Measurements from ENCODE around the gene FERMT3. TPM values are rescaled to one million over a fixed set of nuclear protein-coding genes. Genes with fewer than 3 reads are reported as not detected.

Gene FERMT3
- total RNA-seq, 4 donors from 2014 or later = 15.1 to 94.1 (median 23.2) TPM

DNA sequence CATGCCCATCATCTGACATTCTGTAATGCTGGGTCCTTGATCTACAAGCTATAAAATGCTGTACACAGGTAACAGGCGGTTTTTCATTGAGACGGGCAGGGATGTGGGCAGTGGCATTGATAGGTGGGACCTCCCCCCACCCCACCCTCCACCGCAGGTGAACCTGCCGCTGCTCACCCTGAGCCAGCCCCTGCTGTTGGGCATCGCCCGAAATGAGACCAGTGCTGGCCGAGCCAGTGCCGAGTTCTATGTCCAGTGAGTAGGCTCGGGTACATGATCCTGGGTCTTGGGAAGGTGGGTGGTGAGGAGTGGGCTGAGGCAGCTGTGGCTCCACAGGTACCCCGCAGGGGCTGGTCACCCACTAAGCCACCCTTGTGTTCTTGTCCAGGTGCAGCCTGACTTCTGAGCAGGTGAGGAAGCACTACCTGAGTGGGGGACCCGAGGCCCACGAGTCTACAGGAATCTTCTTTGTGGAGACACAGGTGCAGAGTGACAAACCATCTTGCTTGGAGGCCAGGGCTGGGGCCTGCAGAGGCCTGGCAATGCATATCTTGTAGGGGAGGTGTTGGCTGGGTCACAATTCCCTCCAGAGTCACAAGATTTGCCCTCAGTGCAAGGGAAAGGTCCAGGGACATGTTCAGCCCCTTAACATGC, 22.7 kb downstream of the FERMT3 start:
- Histone ChIP-seq H3K9me3 (no peaks in the 10 kb centered on the region), H3K4me3 (peak overlapping the region in 2 of 4 donors; percentile 86 to 89), H3K4me1 (peaks cover 0 to 61% (median 22%) of the 10 kb centered on the region in 4 donors), H3K36me3 (no peaks in the 10 kb centered on the region), H3K27me3 (no peaks in the 10 kb centered on the region), H3K27ac (peak overlapping the region; percentile 90 to 94 (median 92))
- no peak for DNase-seq
- TF ChIP-seq POLR2A (IDR thresholded peaks at IDR 0.05) = no peak
- TF ChIP-seq, protein P1, sequence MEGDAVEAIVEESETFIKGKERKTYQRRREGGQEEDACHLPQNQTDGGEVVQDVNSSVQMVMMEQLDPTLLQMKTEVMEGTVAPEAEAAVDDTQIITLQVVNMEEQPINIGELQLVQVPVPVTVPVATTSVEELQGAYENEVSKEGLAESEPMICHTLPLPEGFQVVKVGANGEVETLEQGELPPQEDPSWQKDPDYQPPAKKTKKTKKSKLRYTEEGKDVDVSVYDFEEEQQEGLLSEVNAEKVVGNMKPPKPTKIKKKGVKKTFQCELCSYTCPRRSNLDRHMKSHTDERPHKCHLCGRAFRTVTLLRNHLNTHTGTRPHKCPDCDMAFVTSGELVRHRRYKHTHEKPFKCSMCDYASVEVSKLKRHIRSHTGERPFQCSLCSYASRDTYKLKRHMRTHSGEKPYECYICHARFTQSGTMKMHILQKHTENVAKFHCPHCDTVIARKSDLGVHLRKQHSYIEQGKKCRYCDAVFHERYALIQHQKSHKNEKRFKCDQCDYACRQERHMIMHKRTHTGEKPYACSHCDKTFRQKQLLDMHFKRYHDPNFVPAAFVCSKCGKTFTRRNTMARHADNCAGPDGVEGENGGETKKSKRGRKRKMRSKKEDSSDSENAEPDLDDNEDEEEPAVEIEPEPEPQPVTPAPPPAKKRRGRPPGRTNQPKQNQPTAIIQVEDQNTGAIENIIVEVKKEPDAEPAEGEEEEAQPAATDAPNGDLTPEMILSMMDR (IDR thresholded peaks at IDR 0.05) = no peak

DNA sequence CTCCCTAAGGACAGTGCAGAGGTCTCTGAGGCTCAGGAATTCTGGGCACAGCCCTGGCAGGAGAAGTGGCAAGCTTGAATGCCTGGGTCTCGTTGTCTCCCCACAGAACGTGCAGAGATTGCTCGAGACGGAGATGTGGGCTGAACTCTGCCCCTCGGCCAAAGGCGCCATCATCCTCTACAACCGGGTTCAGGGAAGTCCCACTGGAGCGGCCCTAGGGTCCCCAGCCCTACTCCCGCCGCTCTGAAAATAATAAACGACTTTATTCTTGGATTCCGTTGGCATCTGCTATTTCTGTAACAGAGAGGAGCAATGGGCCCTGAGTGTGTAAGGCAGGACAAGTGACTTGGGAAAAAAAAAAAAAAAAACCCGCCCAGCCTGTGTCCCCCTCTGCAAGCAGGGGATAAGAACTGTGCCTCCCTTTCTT, 23.2 kb downstream of the FERMT3 start:
- Histone ChIP-seq H3K27ac (peak overlapping the region; percentile 90 to 94 (median 92)), H3K4me3 (peak overlapping the region; percentile 54 to 89 (median 74)), H3K27me3 (no peaks in the 10 kb centered on the region), H3K36me3 (no peaks in the 10 kb centered on the region), H3K4me1 (peaks cover 0 to 60% (median 22%) of the 10 kb centered on the region in 4 donors), H3K9me3 (no peaks in the 10 kb centered on the region)
- no peak for DNase-seq
- TF ChIP-seq, protein P1 (IDR thresholded peaks at IDR 0.05) = no peak
- TF ChIP-seq POLR2A (IDR thresholded peaks at IDR 0.05) = no peak

DNA sequence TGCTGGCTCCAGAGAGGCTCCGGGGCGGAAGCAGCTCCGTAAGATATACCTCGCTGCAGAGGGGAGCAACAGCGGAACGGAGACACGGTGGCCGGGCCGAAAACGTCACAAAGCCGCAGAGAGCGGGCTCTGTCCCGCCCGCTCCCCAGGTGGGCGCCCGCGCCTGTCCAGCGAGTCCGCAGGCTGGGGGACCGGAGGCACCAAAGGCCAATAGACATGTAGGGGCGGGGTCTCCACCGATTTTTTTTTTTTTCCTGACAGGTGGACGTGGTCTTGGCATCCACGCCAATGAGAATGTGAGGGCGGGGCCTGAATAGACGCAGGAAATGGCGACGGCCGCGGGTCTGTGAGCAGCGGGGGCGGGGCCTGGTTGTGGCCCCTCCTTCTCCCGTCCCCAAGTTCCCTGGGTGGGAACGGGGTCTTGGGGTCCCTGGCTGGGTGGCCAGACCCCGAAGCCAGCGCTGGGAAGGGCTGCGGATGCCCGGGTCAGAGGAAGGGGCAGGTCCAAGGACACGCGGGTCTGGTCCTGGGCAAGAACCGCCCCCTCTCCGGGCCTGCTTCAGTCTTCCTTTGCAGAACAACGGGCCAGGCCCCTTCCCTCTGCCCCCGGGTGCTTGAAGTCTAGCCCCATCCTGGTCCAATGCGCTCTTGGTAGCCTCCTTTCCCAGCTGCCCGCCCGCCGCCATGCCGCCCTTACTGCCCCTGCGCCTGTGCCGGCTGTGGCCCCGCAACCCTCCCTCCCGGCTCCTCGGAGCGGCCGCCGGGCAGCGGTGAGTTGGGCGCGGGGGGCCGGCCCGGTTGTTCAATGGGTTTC, 23.9 kb downstream of the FERMT3 start, which contains the start of gene DNAJC4:
Gene DNAJC4, plus strand, starts transcription at position 378 of the 814 bp plus-strand sequence. Its CDS starts 307 bp downstream, at position 685.
- H3K4me3 ChIP-seq = peak within 1 kb of the TSS; percentile 54 to 89 (median 74)
- peaks cover 0 to 59% (median 25%) of the 10 kb centered on the region in 4 donors for H3K4me1 ChIP-seq
- peak; percentile 95 to 99 (median 98) for DNase-seq
- peak within 1 kb of the TSS; percentile 90 to 94 (median 92) for H3K27ac ChIP-seq
- H3K27me3 ChIP-seq = no peaks in the 10 kb centered on the region
- TF ChIP-seq, protein P1 (IDR thresholded peaks at IDR 0.05) = no peak
- peak in 1 of 2 donors; percentile 52 for TF ChIP-seq POLR2A (IDR thresholded peaks at IDR 0.05)
- no peaks in the 10 kb centered on the region for H3K9me3 ChIP-seq
- H3K36me3 ChIP-seq = no peaks in the 10 kb centered on the region

DNA sequence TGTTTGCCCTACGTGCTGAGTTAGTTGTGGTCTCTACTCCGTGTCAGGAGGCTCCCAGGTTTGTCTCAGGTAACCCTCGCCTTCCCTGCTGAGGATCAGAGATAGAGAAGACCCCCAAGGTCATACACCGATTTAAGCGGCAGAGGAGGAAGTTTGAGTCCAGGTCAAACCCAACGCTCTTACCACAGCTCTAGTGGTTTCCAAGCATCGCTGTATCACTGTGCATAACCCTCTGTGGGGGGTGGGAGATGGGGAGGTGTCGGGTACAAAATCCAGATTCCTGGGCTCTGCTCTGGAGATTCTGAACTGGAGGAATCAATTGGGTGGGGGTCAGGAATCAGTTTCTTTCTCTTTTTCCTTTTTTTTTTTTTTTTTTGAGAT, 24.5 kb downstream of the FERMT3 start:
- Histone ChIP-seq H3K4me3 (peak overlapping the region; percentile 54 to 89 (median 74)), H3K27ac (peak overlapping the region; percentile 90 to 94 (median 92)), H3K9me3 (no peaks in the 10 kb centered on the region), H3K27me3 (no peaks in the 10 kb centered on the region), H3K4me1 (peaks cover 0 to 62% (median 29%) of the 10 kb centered on the region in 4 donors), H3K36me3 (no peaks in the 10 kb centered on the region)
- DNase-seq = no peak
- TF ChIP-seq, protein P1 (IDR thresholded peaks at IDR 0.05) = no peak
- no peak for TF ChIP-seq POLR2A (IDR thresholded peaks at IDR 0.05)

DNA sequence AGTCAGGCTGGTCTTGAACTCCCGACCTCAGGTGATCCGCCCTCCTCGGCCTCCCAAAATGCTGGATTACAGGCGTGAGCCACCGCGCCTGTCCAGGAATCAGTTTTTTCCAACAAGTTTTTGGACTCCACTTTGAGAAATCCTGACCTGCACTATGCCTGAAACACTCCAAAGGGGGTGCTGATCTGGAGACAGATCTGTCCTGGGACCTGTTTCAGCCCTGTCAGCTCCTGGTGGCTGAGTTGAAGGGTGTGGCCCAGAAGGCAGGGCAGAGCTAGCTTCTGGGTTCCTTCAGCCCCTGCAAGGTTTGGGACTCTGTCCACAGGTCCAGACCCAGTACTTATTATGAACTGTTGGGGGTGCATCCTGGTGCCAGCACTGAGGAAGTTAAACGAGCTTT, 25.0 kb downstream of the FERMT3 start:
- Histone ChIP-seq H3K9me3 (no peaks in the 10 kb centered on the region), H3K4me1 (peaks cover 0 to 67% (median 29%) of the 10 kb centered on the region in 4 donors), H3K27me3 (no peaks in the 10 kb centered on the region), H3K36me3 (no peaks in the 10 kb centered on the region), H3K27ac (peak overlapping the region in 1 of 4 donors; percentile 91), H3K4me3 (peak overlapping the region in 1 of 4 donors; percentile 89)
- DNase-seq = no peak
- TF ChIP-seq POLR2A (IDR thresholded peaks at IDR 0.05) = no peak

Data from Peyer's patch (tissue), 4 donors.